CD4-positive, alpha-beta T cell treated with Interferon alpha-2 for 1 hour (primary cell): ENCODE data around the gene KDM4C.
"Not testable (repeated sequence)": the region's sequence is repeated elsewhere in the genome, so short reads cannot be mapped to it uniquely, and the experiment has no call there.

Experiments used
- DNase-seq, 2 donors: peaks; one replicate each; pipeline ENCODE4 v3.0.0-alpha.2; 2020 to 2022

The KDM4C gene

DNA sequence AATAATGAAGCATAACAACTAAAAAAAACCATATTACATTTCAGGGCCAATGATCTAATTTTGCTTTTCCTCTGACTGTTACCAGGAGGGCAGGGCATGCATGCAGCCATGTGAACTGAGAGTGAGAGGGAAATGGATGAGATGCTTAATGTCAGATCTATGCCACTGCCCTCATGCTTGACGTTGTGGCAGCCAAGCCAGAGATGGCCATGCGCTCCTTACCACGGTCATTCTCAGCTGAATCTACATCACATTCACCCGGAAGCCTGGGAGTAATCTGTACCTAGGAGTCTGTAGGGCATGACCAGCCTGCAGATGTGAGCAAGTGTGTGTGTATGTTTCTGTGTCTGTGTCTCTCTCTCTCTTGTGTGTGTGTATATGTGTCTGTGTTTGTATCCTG lies 183.7 kb downstream of the KDM4C start:
- no peak for DNase-seq

DNA sequence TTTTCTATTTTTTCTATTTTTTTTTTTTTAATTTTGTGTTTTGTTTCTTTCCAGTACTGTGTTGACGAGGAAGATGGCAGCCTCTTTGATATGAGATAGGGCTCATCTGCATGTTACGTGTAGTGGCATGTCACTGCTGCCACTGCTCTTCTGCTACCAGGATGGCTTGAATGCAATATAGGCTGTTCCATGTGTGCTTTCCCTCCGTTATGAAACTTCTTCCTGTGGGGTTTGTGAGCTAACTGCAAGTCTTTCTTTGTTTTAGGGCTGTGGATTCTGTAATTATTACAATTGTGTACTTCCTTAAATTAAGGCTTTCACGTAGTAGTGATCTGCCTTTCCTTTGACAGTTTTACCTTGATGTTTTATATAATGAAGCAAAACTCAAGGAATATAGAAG lies 184.6 kb downstream of the KDM4C start:
- DNase-seq = no peak

DNA sequence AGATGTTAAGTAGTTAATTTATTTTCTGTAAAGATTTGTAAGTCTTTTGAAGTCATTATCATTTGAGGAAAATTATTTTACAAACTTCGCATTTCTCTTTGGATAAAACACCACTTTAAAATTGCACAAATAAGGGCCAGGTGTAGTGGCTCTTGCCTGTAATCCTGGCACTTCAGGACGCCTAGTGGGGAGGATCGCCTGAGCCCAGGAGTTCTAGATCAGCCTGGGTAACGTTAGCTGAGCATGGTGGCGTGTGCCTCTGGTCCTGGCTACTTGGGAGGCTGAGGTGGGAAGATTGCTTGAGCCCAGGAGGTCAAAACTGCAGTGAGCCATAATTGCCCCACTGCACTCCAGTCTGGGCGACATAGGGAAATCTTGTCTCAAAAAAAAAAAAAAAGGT lies 185.5 kb downstream of the KDM4C start:
- no peak for DNase-seq

DNA sequence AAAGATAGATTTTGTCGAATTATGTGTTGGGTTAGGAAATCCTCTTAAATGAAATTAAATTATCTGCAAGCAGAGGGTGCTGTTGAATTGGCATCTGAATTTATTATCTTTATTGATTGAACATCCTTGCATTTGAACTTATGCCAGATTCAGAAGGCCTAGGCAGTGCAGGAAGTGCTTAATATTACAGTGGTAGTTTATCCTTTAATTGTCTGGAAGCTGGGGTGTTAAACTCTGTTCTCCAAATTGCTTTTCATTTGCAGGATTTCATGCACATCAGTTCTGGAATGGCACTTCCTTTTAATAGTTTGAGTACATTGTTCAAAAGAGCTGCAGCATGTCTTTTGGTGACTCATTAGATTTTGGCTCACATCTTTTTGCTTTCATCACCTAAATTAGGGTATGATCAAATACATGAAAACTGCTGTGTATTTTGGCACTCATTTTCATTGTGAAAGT lies 186.3 kb downstream of the KDM4C start:
- DNase-seq = no peak

DNA sequence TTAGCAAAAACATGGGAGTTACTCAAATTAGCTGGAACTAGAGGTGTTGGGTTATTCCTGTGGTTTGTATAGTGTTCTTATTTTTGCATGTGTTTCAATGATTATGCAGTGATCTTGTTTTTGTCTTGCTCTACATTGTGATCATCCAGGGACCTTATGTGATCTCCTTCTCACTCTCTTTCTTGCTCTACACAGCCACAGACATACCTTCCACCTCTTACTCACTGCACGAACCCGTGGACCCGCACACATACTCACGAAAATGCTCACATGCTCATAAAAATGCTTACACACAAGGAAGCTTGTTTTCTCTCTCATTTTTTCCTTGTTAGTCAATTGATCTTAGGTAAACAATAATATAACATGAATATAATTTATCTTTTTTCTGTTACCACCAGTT lies 187.1 kb downstream of the KDM4C start:
- no peak for DNase-seq

DNA sequence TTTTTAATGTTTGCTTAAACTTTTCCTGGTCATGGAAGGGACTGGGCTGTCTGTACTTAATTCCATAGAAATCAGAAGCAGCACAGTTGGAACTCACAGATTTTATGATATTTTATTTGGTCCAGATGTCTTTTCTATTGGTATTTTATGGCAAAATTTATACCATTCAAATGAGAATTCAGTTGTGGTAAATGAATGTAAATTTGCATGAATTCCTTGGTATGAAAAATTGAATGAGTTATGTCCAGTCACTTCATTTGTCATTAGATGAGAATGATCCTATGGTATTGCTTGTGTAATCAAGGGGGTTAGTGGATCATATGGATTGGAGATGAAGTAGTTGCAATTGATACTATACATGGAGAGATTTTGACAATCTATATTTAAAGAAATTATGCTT lies 188.0 kb downstream of the KDM4C start:
- no peak for DNase-seq

DNA sequence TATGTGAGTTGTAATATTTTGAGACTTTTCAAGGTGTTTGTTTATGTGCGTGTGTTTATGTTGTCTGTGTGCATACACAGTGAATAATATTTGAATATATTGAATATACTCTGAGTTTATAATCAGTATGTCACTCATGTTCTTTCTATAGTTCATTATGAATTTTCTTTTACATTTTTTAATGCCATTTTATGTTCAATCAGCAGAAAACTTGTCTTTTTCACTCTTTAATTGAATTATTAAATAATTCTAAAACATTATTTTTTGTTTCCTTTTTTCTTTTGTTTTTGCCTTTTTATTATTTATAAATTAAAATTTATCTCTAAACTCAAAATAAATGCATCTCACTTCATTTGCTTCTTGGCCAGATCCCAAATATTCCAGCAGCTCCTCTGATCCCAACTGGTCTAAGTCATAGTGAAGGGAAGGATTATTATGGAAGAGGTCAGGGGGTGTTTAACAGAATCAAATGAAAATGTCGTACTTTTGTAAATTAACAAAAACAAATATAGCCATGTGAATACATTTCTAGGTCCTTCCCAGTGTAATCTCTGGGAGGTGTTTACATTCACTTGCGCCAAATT lies 188.9 kb downstream of the KDM4C start:
- DNase-seq = no peak

DNA sequence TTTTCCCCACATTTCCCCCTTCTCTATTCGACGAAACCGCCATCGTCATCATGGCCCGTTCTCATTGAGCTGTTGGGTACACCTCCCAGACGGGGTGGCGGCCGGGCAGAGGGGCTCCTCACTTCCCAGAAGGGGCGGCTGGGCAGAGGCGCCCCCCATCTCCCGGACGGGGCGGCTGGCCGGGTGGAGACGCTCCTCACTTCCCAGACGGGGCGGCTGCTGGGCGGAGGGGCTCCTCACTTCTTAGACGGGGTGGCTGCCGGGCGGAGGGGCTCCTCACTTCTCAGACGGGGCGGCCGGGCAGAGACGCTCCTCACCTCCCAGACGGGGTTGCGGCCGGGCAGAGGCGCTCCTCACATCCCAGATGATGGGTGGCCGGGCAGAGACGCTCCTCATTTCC lies 191.1 kb downstream of the KDM4C start:
- DNase-seq = not testable (repeated sequence)

DNA sequence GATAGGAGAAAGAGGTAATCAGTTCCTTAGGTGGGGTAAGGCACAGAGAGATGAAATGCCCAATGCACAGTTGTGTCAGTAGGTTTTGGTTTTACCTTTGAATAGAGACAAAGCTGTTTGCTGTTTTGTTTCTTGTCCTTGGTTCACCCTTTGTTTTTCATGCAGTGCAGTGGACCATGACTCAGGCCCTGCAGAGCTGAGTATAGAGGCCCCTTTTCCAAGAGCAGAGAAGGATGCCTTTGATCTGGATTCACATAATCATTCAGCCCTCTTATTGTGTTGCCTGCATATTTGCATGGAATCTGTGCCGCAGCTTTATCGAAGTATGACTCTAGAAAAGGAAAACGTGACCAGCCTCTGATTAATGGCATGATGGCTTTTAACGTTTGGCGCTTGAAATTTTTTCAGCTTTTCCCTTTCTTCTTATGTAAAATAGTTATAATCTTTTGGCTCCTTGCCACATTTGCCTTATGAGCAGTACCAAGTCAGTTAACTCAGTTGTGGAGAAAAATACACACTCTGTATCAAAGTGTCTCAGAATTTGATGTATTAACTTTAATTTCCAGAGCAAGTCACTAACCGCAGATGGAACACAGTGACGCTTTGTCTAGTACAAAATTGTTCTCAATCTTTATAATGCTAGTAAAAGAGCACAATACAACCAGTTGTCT lies 197.6 kb downstream of the KDM4C start:
- no peak for DNase-seq

DNA sequence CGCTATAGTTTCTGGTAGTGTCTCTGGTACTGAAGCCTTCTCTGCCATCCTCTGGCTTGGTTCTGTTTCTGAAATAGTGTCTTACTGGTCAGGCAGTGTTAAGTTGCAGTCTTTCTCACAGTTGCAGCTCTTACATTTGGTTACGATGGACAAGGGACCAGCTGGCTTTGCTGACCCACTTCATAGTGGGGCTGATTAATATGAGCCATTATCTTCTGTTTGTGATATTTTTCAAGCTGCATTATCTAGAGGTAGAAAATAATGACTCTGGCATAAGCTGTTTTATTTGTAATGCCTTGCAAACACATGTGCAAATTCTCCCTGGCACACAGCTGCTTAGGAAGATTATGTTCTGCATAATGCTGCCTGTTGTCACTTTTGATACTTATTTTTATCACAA lies 199.1 kb downstream of the KDM4C start:
- no peak for DNase-seq

DNA sequence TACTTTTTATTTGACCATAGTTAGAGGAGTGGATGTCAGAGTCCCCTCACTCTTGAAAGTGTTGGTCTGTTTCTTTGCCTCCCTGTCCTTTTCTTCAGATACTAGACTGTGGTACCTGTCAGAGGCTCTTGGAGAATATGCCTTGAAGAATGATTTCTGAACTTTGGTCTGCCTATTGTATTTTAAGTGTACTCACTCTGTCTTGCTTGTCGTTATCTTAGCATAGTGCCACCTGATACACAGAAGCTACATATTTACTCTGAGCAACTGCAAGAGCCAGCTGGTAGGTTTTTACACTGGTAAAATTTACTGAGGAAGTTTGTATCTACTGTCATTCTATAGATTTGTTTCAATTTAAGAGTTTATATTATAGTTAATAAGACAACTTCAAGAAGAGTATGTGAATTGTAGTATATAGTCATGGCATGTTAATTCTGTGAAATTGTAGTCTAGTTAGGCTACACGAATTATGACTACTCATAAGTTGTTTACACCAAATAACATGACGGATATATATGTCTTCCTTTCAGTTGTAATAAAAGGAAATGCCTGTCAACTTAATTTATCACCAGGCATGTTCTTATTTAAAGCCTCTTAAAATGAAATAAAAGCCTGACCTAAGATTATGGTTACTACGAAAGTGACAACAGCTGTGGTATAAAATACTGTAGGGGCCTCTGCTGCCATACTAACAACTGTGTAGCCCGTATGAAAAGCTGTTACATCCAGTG lies 201.7 kb downstream of the KDM4C start:
- no peak for DNase-seq

DNA sequence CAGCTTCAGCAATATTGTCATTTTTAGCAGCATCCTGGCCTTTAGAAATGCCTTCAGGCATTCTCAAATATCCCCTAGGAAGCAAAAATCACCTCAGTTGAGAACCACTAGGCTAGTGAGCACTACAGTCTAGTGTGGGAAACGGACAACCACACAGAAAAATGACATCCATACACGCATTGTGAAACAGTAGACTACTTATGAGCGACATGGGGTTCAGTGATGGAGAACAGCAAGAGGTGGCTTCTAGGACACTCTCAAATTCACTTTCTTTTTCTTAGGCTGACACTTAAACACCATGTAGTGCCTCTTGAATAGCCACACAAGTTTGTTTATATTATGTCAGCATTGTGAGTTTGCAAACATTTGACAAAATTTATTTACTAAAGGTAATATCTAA lies 203.0 kb downstream of the KDM4C start:
- DNase-seq = no peak

DNA sequence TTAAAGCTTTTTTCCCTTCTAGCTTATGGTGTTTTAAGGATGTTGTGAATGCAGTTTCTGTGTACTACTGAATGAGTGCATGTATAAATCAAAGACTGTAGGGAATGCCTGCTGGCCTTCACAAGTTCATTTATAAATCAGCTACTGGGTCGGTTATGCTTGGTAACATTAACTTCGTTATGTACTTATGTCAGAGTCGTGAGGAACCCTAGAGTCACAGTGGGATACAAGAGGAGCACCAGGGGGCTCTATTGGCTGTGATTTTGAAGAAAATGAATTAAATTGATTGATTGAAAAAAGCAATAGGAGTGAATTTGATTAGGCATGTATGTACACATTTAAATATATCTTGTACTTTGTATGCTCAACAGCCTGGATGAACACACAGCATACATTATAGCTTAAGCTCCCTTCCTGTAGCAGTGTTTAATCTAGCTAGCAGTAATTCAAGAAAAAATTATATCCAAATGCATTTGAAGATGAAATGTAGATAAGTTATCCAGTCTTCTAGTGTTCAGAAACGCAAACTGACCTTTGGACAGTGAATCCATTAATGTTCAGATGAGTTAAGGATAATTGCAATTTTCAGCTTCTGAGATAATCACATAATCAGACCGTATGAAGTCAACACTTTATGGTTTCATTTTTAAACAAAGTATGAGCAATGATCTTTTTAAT lies 204.2 kb downstream of the KDM4C start:
- DNase-seq = no peak

DNA sequence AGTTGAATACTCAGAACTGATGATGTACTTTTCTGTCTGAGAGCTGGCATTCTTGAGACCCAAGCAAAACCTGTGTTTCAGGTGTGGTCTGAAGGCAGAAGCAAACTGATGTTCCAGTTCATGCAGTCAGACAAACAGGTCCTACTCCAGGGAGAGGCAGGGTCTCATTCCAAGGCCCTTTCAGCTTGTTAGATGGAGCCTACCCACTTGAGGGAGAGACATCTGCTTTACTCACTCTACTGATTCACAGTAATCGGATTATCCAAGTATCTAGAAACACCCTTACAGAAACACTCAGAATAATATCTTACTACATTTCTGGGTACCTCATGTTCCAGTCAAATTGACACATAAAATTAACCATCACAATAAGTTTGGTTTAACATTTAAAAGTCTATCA lies 207.8 kb downstream of the KDM4C start:
- no peak for DNase-seq

DNA sequence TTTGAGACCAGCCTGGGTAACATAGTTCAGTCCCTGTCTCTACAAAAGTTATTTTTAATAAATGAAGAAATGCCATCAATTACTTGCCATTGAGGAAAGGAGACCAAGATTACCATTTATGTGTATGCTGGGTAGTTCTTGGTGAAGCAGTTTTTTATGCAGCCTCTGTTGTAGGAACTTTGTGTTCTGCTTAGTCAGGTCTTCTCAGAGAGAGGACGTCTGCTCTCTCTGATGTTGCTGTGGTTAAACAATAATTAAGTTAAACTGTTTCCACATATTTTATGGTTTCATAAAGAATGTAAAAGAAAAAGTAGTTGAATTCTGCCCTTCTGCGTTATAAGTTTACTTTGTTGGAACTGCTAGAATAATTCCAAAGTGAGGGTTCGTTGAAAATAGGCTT lies 210.5 kb downstream of the KDM4C start:
- no peak for DNase-seq

DNA sequence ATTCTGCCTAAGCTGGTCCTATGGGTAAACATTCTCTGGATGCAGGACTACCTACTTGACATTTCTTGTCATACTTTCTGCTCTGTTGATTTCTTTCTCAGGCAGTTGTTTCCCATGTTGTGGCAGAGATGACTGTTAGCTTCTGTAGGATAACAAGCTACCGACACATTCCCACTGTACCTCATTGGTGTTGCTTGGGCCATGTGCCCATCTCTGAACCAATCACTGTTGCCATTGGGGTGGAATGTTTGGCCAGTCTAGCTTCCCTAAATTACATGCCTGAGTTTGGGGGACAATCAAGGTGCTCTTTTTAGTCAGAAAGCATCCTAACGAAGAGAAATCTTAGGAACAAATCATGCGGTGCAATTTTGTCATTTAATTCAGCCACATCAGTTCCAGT lies 212.0 kb downstream of the KDM4C start:
- DNase-seq = no peak

DNA sequence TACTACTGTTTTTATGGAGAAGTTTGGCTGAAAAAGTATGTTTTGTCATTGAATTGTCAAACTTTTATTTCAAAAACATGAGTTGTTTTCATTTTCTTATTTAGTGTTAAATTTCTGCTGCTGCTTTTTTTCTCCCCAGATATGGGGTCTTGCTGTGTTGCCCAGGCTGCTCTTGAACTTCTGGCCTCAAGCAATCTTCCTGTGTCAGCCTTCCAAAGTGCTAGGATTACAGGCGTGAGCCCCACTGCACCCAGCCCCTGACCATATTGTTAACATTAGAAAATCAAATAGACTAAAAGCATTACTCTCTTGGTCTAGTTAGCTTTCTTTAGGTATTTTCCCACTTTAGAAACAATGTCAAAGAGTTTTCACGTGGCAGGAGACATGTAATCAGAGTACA lies 215.3 kb downstream of the KDM4C start:
- DNase-seq = no peak

DNA sequence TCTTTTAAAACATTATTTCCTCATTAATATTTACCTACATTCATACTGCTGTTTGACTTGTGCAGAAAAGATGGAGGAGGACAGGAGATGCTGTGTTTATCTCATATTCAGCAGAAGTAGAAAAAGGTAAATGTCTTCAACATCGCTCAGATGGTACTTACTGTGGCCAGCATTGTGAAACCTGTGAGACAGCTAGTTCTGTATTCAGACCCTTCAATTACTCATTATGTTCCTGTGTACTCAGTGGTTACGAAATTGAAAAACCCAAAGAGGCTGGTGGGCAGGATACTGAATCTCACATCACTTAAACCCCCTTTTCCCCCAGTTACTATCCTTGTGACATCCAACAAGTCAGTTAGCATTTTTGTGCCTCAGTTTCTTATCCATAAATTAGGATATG lies 216.0 kb downstream of the KDM4C start:
- DNase-seq = no peak

DNA sequence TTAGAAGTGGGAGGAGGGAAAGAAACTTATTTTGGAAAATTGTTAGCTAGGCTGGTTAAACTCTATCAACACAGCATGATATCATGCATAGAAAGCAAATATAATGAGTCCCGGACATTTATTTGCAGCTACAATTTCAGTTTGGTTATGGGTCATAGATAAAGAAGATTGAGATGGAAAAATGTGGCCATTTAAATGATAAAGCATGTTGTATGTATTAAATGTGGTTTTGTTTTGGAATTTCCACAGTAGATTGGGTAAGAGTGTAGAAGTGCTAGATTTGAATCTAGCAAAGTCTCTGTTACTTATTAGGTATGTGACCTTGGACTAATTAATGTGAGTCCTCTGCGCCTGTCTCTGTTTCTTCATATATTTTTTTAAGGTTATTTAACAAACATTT lies 217.4 kb downstream of the KDM4C start:
- no peak for DNase-seq

DNA sequence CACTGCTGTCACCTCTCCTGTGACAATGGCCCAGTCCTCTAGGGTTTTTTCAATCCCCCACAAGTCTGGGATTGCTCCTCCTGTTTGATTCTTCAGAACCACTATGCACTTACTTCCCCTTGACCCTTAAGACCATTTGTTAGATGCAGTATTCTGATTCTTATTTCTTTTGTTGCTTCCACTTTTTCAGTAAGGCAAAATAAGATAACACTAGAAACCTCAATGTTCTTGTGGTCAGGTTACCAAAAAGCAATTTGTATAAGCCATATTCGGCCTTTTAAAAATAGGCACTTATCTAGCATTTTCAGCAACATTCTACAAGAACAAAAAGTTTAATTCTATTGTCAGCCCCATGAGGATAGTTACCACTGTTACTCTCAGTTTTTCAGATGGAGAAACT lies 220.0 kb downstream of the KDM4C start:
- DNase-seq = no peak

DNA sequence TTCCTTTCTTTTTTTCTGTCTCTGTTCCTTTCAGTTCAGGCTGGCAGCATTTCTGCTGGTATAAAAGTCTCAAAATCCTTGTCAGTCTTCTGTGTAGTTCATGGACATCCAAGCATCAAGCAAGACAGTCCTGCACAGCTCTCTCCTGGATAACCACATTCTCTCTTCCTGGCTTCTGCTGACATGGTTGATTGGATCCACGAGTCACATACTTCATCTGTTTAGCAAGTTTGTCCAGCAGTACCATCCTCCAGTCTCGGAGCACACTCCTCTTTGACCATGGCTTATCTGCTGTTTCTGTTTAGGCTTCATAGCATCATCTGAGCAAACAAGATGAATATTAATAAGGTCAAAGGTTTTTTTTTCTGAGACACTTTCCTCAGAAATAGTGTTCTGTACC lies 220.8 kb downstream of the KDM4C start:
- DNase-seq = no peak

DNA sequence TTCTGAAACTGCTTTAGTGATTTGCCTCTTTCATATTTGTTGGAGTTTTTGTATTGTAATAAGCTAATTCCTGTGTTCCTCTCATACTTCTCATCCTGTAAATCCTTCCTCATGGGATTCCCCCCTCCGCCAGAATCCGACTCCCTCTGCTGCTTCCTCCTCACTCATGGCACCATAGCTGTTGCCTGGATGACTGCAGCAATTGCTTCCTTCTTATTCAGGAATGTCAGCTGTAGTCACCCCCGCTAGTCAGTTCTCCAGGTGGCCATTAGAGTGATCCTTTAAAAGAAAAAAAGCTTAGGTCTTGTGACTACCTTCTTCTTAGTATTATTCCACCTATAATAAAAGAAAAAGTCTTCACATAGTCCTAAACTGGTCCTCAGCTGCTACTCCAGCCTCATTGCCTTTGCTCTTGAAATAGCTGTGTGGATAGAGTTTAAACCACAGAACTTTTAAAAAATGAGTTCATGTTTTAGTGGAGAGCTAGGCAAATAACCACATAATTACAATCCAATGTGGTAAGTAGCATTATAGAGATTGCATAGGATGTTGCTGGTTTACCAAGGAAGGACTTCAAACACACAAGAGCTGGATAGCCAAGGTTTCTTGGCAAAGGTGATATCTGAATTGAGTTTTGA lies 227.3 kb downstream of the KDM4C start:
- DNase-seq = no peak

DNA sequence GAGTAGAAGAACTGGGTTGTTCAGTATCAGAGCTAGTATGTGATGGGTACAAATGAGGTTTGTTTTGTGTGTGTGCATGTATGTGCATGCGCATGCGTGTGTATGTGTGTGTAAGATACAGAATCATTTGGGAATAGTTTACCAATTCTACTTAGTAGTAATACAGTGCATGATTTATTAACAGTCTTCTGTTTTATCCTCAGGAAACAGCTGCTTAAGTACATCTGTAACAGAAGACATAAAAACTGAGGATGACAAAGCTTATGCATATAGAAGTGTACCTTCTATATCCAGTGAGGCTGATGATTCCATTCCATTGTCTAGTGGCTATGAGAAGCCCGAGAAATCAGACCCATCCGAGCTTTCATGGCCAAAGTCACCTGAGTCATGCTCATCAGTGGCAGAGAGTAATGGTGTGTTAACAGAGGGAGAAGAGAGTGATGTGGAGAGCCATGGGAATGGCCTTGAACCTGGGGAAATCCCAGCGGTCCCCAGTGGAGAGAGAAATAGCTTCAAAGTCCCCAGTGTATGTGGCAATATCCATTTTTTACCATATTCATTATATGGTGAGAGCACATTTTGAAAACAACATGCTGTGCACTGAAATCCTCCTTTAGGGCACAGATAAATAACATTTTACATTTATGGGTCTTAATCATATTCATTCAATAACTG lies 228.5 kb downstream of the KDM4C start:
- no peak for DNase-seq
